CD8-positive, alpha-beta memory T cell (primary cell): ENCODE results near the gene TBC1D16. TPM values are rescaled to one million over a fixed set of nuclear protein-coding genes. Genes with fewer than 3 reads are reported as not detected.
"Not testable (repeated sequence)": the region's sequence is repeated elsewhere in the genome, so short reads cannot be mapped to it uniquely, and the experiment has no call there.

ENCODE experiments used
- CTCF ChIA-PET: fragments of 350-600 bp; sonication (Branson Sonifier 250); formaldehyde crosslinking; loops from one replicate; lab custom pipeline; 2021; ENCODE audit warnings: antibody characterized with exemption; lab: Charles Lee
- POLR2A ChIA-PET: fragments of 350-600 bp; sonication (Branson Sonifier 250); formaldehyde crosslinking; loops from one replicate; lab custom pipeline; 2021; ENCODE audit warnings: antibody characterized with exemption; lab: Charles Lee
- DNase-seq, 5 donors: peaks; one replicate each; pipeline versions ENCODE4 v3.0.0 to v3.0.0-alpha.2; 2020 to 2022; ENCODE audit warnings: mixed read lengths in 1 of 5
- H3K27ac ChIP-seq: one replicate; pipeline ENCODE4 v1.7.0; 2013; ENCODE audit warnings: low read depth, mild to moderate bottlenecking, low read length, moderate library complexity
- H3K27me3 ChIP-seq: 2 replicates; pipeline ENCODE4 v1.7.0; 2013; ENCODE audit warnings: low read length, mild to moderate bottlenecking; ENCODE audit not compliant: insufficient read depth, poor library complexity, severe bottlenecking
- H3K36me3 ChIP-seq: 2 replicates; pipeline ENCODE4 v1.7.0; 2013; ENCODE audit warnings: mild to moderate bottlenecking, low read length, moderate library complexity; ENCODE audit not compliant: insufficient read depth
- H3K4me1 ChIP-seq: 2 replicates; pipeline ENCODE4 v1.7.0; 2013; ENCODE audit warnings: mild to moderate bottlenecking, low read length, moderate library complexity; ENCODE audit not compliant: insufficient read depth
- H3K4me3 ChIP-seq: 2 replicates; pipeline ENCODE4 v1.7.0; 2013; ENCODE audit warnings: mild to moderate bottlenecking, low read length
- H3K9me3 ChIP-seq: 2 replicates; pipeline ENCODE4 v1.7.0; 2013; ENCODE audit warnings: mild to moderate bottlenecking, low read length
- H3K27ac Mint-ChIP-seq, 8 donors: one replicate each; pipeline ENCODE4 v1.8.0; 2020 to 2021; ENCODE audit warnings: mixed read lengths in 8 of 8, mild to moderate bottlenecking in 6 of 8, inconsistent platforms in 3 of 8, moderate library complexity in 3 of 8
- H3K27me3 Mint-ChIP-seq, 2 donors: one replicate each; pipeline ENCODE4 v1.8.0; 2020 to 2021; ENCODE audit warnings: mixed read lengths in 2 of 2, mild to moderate bottlenecking in 1 of 2, moderate library complexity in 1 of 2
- H3K36me3 Mint-ChIP-seq, 3 donors: one replicate each; pipeline ENCODE4 v1.8.0; 2020 to 2021; ENCODE audit warnings: mixed read lengths in 3 of 3, inconsistent platforms in 1 of 3, mild to moderate bottlenecking in 1 of 3
- H3K4me1 Mint-ChIP-seq, 3 donors: one replicate each; pipeline ENCODE4 v1.8.0; 2020 to 2021; ENCODE audit warnings: mixed read lengths in 3 of 3, inconsistent platforms in 1 of 3, mild to moderate bottlenecking in 1 of 3
- H3K4me3 Mint-ChIP-seq, 7 donors: one replicate each; pipeline ENCODE4 v1.8.0; 2020 to 2021; ENCODE audit warnings: mixed read lengths in 7 of 7, mild to moderate bottlenecking in 6 of 7, moderate library complexity in 4 of 7, inconsistent platforms in 2 of 7
- H3K9me3 Mint-ChIP-seq, 5 donors: one replicate each; pipeline ENCODE4 v1.8.0; 2020 to 2022; ENCODE audit warnings: mixed read lengths in 5 of 5, mild to moderate bottlenecking in 3 of 5, moderate library complexity in 2 of 5, inconsistent platforms in 1 of 5
- polyA plus RNA-seq: library from polyadenylated mRNA; unstranded; fragments of 300-500 nt; fragmentation: Illumina TruSeq; gene quantifications from one replicate; pipeline ENCODE4 v1.2.3, GENCODE V29; 2021
- total RNA-seq, 2 experiments: library from RNA; stranded (reverse); gene quantifications; one replicate each; pipeline ENCODE4 v1.2.3, GENCODE V29; 2021

Gene TBC1D16
- total and polyA plus RNA-seq, 3 experiments from 2014 or later: 0.33 to 4.3 (median 3.5) TPM

- POLR2A ChIA-PET: no interaction called here
- Histone ChIP-seq H3K36me3 (no peaks in the 10 kb centered on the region), H3K9me3 (no peaks in the 10 kb centered on the region), H3K27me3 (no peaks in the 10 kb centered on the region), H3K27ac (no peak overlapping the region), H3K4me3 (no peak overlapping the region), H3K4me1 (no peaks in the 10 kb centered on the region)
- H3K4me3 Mint-ChIP-seq: no peak overlapping the region
- DNase-seq: peak in 1 of 5 donors; percentile 12
- no peaks in the 10 kb centered on the region for H3K36me3 Mint-ChIP-seq
- peaks cover 3 to 6% (median 5%) of the 10 kb centered on the region in 3 donors for H3K4me1 Mint-ChIP-seq
- CTCF ChIA-PET: no interaction called here
- no peak overlapping the region for H3K27ac Mint-ChIP-seq
- peaks cover 2 to 19% of the 10 kb centered on the region in 2 donors for H3K27me3 Mint-ChIP-seq
- H3K9me3 Mint-ChIP-seq: no peaks in the 10 kb centered on the region
Observed at GRCh38 chr17:79956853-79957252, 78.8 kb downstream of the TBC1D16 start.

GRCh38 chr17:79956441-79956735, 79.3 kb downstream of the TBC1D16 start:
- H3K4me1 Mint-ChIP-seq, H3K36me3 Mint-ChIP-seq, H3K4me1 ChIP-seq, H3K36me3 ChIP-seq, POLR2A ChIA-PET, H3K4me3 Mint-ChIP-seq, H3K27ac ChIP-seq, H3K27ac Mint-ChIP-seq, H3K9me3 ChIP-seq, CTCF ChIA-PET, H3K9me3 Mint-ChIP-seq, H3K4me3 ChIP-seq, H3K27me3 ChIP-seq: not testable (repeated sequence)
- peak in 1 of 5 donors; percentile 11 for DNase-seq
- peaks cover 2 to 19% of the 10 kb centered on the region in 2 donors for H3K27me3 Mint-ChIP-seq

GRCh38 chr17:79955691-79956440, 79.8 kb downstream of the TBC1D16 start:
- no peaks in the 10 kb centered on the region for H3K36me3 ChIP-seq
- ChIA-PET POLR2A (no interaction called here), CTCF (no interaction called here)
- Mint-ChIP-seq H3K27ac (peak overlapping the region in 1 of 8 donors; percentile 50), H3K27me3 (peaks cover 2 to 19% of the 10 kb centered on the region in 2 donors), H3K4me1 (peaks cover 1 to 2% (median 2%) of the 10 kb centered on the region in 3 donors), H3K36me3 (no peaks in the 10 kb centered on the region), H3K9me3 (no peaks in the 10 kb centered on the region), H3K4me3 (no peak overlapping the region)
- H3K4me3 ChIP-seq: no peak overlapping the region
- H3K27me3 ChIP-seq: no peaks in the 10 kb centered on the region
- H3K9me3 ChIP-seq: no peaks in the 10 kb centered on the region
- H3K27ac ChIP-seq: no peak overlapping the region
- H3K4me1 ChIP-seq: no peaks in the 10 kb centered on the region
- DNase-seq: peak in 1 of 5 donors; percentile 13

GRCh38 chr17:79955167-79955549, 80.5 kb downstream of the TBC1D16 start:
- Mint-ChIP-seq H3K27ac (no peak overlapping the region), H3K9me3 (no peaks in the 10 kb centered on the region), H3K27me3 (peaks cover 2 to 19% of the 10 kb centered on the region in 2 donors), H3K36me3 (no peaks in the 10 kb centered on the region), H3K4me1 (no peaks in the 10 kb centered on the region), H3K4me3 (no peak overlapping the region)
- Histone ChIP-seq H3K36me3 (no peaks in the 10 kb centered on the region), H3K27me3 (no peaks in the 10 kb centered on the region), H3K4me1 (no peaks in the 10 kb centered on the region), H3K27ac (no peak overlapping the region), H3K9me3 (no peaks in the 10 kb centered on the region), H3K4me3 (no peak overlapping the region)
- POLR2A ChIA-PET: no interaction called here
- DNase-seq: no peak
- CTCF ChIA-PET: no interaction called here

- H3K4me1 ChIP-seq: no peaks in the 10 kb centered on the region
- H3K9me3 ChIP-seq: no peaks in the 10 kb centered on the region
- no peaks in the 10 kb centered on the region for H3K27me3 ChIP-seq
- H3K27me3 Mint-ChIP-seq: peaks cover 2 to 19% of the 10 kb centered on the region in 2 donors
- no peaks in the 10 kb centered on the region for H3K9me3 Mint-ChIP-seq
- H3K36me3 ChIP-seq: no peaks in the 10 kb centered on the region
- no peak overlapping the region for H3K27ac ChIP-seq
- no peak overlapping the region for H3K4me3 ChIP-seq
- no peak overlapping the region for H3K27ac Mint-ChIP-seq
- H3K36me3 Mint-ChIP-seq: peaks cover 0 to 2% (median 0%) of the 10 kb centered on the region in 3 donors
- no peaks in the 10 kb centered on the region for H3K4me1 Mint-ChIP-seq
- DNase-seq: peak in 1 of 5 donors; percentile 23
- POLR2A ChIA-PET: no interaction called here
- no peak overlapping the region for H3K4me3 Mint-ChIP-seq
- CTCF ChIA-PET: interaction anchor here (1.3 kb wide), 1 partner anchor 18 kb away, joined by 3 read pairs; no protein-coding TSS in a partner anchor
Observed at GRCh38 chr17:79954281-79955166, 81.1 kb downstream of the TBC1D16 start.

- Mint-ChIP-seq H3K4me1 (no peaks in the 10 kb centered on the region), H3K9me3 (no peaks in the 10 kb centered on the region), H3K27ac (no peak overlapping the region), H3K4me3 (no peak overlapping the region), H3K27me3 (peaks cover 2 to 8% of the 10 kb centered on the region in 2 donors), H3K36me3 (peaks cover 0 to 2% (median 0%) of the 10 kb centered on the region in 3 donors)
- Histone ChIP-seq H3K4me1 (no peaks in the 10 kb centered on the region), H3K9me3 (no peaks in the 10 kb centered on the region), H3K36me3 (no peaks in the 10 kb centered on the region), H3K27me3 (no peaks in the 10 kb centered on the region), H3K4me3 (no peak overlapping the region), H3K27ac (no peak overlapping the region)
- no peak for DNase-seq
- CTCF ChIA-PET: interaction anchor here (1.3 kb wide), 1 partner anchor 16 kb away, joined by 3 read pairs; no protein-coding TSS in a partner anchor
- POLR2A ChIA-PET: no interaction called here
Observed at GRCh38 chr17:79953335-79953734, 82.3 kb downstream of the TBC1D16 start.

GRCh38 chr17:79952901-79953300, 82.8 kb downstream of the TBC1D16 start:
- no peak overlapping the region for H3K4me3 ChIP-seq
- Mint-ChIP-seq H3K9me3 (no peaks in the 10 kb centered on the region), H3K36me3 (peaks cover 0 to 2% (median 0%) of the 10 kb centered on the region in 3 donors), H3K4me1 (no peaks in the 10 kb centered on the region), H3K27me3 (peaks cover 2 to 8% of the 10 kb centered on the region in 2 donors), H3K4me3 (no peak overlapping the region), H3K27ac (no peak overlapping the region)
- peak in 1 of 5 donors; percentile 18 for DNase-seq
- H3K9me3 ChIP-seq: no peaks in the 10 kb centered on the region
- H3K27me3 ChIP-seq: no peaks in the 10 kb centered on the region
- POLR2A ChIA-PET: no interaction called here
- CTCF ChIA-PET: interaction anchor here (1.3 kb wide), 1 partner anchor 16 kb away, joined by 3 read pairs; no protein-coding TSS in a partner anchor
- H3K36me3 ChIP-seq: no peaks in the 10 kb centered on the region
- no peak overlapping the region for H3K27ac ChIP-seq
- no peaks in the 10 kb centered on the region for H3K4me1 ChIP-seq
